NK-92 (cell line): Measurements from ENCODE around the gene ARHGAP24.

Source experiments
- DNase-seq: peaks from one replicate; lab custom pipeline; 2025; ENCODE audit not compliant: unreplicated experiment; lab: John Stamatoyannopoulos, UW

ARHGAP24 gene

DNA sequence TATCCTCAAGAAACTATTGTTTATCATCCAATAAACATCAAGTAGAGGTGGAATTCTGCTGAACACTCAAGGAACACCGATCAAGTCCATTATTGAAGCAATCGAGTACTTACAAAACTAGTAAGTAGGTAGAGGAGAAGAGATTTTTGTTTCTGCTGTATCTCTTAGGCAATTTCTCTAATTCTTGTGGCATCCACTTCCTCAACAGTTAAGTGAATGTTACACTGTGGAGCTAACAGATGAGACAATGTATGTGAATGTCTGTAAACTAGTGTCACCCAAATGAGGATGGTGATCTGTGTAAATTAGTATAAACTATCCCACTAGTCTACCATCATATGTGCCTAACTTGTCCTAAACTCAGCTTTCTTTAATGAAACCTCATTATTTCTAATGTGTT, 261.6 kb downstream of the ARHGAP24 start:
- DNase-seq = no peak

DNA sequence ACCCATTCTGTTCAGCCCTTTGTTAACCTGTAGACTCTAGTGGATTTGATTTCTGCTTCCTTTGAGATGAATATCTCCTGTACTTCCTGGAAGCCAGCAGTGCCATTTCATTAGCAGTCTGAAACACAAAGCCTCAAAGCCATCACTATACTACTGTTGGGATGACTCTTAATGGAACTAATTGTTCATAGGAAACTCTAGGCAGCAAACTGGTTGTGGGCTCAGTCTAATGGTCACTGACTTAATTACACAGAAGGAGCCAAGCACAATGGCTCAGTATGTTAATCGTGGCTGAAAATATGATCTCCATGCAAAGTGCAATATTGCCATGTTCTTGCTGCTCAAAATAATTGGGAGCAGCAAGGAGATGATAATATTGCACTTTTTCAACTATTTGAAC, 262.3 kb downstream of the ARHGAP24 start:
- no peak for DNase-seq

DNA sequence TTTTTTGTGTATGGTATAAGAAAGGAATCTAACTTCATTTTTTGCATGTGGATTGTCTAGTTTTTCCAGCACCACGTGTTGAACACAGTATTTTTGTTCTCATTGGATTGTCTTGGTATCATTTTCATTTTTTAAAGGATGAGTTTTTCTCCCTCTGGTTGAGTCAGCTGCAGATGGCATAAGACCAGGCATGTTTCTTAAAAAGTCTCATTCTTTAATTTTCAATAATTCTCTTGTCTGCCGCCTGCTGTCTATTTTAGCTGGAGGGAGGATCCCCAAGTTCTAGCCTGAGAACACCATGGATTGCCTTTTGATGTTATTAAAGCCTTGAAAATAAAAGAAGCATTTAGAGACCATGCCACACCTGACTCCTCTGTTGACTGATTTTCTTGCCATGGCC, 263.8 kb downstream of the ARHGAP24 start:
- DNase-seq = no peak

DNA sequence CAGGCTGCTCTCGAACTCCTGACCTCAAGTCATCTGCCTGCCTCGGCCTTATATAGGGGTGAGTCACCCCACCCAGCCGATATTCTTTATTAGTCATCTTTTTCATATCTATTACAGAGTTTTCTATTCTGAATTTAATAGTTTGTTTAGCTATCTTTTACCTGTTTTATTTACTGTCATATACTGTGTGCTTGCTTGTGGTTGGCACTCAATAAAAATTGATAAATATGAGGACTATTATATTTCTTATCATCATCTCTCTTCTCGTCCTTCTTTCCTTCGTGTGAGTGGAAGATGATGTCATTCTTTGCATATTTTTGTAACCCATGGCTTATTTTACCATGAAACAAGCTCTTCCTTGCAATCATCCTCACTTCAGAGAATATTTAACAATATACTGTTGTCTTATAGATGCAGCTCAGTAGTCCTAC, 265.5 kb downstream of the ARHGAP24 start:
- no peak for DNase-seq

DNA sequence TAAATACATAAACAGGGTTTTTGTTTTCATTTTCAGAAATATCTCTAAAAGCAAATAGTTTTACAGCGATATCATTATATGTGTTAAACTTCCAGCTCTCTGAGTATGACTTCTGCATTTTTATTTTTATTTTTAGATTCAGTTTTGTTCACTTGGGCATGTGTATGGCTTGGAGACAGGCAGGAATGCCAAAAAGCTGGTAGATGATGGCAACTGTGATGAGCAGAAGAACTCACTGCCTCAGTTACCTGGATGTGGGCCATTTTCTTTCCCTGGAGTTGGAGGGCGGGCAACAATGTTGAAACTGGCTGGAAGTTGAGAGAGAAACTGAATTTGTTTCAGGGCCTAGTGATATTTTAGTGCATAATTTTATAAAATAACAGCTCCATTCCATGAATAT, 266.4 kb downstream of the ARHGAP24 start:
- DNase-seq = no peak

DNA sequence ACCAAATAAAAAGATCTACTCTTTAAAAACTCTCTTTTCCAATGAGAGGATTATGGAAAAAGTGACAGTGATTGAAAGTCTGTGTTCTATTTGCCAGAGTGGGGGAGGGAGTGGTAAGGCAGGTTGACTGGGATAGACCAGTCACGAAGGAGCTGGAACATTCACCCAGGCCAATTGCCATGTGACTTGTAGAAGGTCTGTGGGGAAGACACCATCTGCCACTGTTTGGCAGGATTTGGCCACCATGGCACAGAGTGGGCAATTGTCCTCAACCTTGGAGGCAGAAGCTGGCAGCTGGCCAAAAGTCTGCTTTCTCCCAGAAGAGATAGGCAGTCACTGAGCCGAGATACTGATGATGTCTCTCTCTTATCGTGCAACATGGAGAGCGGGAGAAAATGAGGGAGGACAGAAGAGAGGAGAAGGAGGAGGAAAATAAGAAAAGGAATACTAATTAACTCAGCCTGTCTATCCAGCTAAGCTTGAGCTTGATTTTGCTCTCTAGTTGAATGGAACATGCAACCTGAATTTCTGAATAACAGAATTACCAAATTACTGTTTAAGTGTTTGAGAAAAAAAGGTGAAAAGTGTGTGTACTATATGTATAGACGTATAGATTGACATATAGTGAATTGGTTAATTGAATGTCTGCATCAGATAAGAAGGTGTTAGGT, 267.1 kb downstream of the ARHGAP24 start:
- DNase-seq = no peak

DNA sequence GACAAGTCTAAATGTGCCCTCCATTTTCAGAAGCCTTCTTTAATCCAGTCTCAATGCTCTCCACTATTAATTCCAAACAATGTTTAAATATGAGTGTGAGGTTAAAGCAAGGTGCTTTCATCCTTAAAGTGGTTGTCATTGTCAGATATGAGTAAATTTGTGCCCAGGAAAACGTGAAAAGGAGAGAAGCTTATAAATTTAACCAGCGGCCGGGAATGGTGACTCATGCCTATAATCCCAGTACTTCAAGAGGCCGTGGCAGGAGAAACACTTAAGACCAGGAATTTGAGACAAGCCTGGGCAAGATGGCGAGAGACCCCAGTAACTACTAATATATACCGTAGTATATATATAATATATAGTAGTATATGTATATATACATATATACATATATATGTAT, 270.0 kb downstream of the ARHGAP24 start:
- no peak for DNase-seq

DNA sequence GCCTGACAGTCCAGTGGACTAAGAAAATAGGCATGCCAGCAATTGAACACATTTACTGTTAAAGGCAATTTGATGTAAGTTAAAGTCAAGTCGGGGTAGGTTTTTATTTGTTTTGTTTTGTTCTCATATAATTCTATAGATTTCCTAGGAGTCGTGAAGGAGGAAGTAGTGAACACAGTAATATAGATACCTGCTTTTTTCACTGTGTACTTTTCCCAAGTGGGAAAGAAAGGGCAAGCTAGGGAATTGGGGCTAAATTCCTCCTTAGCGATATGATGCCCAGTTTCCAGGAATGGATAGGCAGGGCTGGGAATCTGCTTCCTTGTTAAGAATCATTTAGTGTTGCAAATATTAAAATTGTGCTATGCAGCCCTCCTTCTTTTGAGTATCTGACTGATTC, 271.0 kb downstream of the ARHGAP24 start:
- DNase-seq = no peak

DNA sequence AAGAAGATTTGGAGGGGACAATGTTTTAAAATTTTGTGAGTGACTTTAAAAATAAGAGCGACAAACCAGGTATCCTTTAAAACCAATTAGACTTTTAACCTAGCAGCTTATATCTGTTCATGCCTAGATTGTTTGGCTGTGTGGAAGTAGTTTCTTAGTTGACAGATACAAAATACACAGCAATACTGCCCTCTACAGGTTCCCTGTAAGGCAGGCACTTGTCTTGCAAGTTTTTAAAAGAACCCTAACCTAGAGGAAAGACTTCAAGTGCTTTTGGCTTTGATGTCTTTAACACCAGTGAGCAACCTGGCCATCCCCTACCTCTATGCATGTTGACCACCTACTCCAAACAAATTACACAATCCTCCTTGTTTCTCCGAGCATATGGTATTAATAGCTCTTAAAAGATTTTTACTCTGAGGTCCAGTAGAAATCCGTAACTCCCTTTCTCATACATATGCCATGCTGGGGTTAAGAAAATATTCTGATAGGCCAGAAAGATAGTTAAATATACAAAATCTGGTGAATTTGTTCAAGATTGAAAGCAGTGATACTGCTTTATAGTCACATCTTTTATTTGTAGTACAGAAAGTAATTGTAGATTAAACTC, 273.0 kb downstream of the ARHGAP24 start:
- no peak for DNase-seq

DNA sequence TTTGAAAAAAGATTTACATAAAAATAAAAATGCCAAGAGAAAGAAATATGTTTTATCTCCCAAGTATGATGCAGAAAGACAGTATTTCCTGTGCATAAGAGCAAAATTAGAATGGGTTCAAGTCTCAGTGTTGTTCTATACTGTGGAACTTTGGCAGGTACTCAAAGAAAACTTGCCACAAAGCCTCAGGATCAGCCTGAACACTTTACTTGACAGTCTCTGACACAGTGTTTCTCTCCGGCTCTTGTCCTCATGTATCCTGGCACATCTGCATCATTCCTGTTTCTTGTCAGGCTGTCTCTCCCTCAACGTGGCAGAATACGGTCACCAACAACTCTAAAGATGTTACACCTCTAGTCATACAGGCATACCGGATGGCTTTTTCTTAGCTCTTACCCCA, 273.7 kb downstream of the ARHGAP24 start:
- no peak for DNase-seq

DNA sequence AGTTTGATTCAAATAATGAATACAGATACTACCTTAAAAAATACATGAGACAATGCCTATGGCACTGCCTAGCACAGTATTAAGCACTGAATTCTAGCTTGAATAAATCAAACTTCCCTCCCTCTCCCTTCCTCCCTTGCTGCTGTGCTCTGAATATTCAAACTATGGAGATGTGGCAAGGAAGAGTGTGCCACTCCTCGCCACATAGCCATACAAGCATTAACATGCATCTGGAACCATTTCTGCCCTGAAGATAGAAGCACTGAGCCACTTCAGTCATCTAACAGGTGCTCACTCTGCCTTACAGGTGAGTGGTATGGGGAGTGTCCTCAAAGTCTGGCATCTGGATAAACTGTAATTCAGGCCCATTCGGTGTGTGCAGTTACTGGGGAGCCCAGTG, 276.9 kb downstream of the ARHGAP24 start:
- no peak for DNase-seq

DNA sequence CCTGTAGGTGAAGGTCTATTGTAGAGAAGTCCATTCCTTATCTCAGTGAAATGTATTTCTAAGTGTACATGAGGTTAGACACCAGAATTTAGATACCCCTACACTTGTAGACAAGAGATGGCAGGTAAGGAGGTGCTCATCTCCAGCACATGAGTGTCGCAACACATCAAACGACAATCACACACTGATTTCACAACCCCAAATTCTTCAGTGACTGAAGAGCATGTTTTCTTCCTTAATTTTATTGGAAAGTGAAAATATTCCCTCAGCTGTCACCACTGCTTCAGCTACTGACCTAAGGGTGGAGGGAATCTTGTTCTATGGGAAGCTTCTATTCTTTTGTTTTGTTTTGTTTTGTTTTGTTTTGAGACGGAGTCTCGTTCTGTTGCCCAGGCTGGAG, 280.3 kb downstream of the ARHGAP24 start:
- no peak for DNase-seq

DNA sequence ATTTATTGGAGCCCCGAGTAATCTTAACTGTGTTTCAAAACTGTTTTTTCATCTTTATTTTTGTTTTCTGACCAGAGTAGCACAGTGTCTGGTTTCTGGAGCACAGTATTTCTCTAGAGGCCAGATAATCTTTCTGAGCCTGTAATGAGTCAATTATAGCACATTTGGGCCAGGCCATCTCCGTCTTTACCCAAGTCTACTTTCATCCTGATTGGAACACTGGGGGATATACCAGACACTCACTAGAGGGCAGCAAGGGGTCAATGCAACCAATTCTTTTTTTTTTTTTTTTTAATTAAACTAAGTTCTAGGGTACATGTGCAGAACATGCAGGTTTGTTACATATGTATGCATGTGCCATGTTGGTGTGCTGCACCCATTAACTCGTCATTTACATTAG, 282.0 kb downstream of the ARHGAP24 start:
- no peak for DNase-seq

DNA sequence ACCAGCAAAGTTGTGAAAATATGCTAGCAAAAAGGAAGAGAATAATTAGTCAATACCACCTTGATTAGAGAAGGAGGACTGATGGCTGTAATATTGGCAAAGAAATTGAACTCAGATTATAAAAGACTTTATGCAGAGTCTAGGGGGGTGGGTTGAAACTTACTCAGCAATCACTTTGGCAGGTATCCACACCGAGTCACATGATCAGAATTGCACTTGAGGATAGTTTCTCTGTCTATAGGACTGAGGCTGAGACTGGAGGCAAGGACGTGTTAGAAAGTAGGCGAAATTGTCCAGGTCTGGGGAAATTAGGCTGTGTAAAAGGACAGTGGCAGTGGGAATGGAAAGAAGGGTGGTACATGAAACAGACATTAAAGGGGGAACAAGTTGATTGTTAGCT, 284.4 kb downstream of the ARHGAP24 start:
- no peak for DNase-seq

DNA sequence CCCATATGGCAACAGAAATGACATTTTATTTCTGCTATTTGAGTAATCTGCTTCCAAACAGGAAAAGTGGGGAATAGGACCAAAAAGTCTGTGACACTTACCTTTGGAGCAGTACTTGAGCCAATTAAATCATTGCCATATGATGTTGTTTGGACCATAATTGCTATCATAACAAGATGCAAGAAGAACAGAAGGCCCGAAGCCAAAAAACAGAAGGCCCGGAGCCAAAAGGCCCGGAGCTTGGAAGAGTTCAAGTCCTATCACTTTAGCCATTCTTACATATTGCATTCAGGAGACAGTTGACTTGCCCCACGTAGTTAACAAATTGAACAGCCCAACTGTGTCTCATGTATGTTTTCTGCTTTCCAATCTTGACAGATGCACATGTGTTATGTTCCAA, 285.6 kb downstream of the ARHGAP24 start:
- no peak for DNase-seq

DNA sequence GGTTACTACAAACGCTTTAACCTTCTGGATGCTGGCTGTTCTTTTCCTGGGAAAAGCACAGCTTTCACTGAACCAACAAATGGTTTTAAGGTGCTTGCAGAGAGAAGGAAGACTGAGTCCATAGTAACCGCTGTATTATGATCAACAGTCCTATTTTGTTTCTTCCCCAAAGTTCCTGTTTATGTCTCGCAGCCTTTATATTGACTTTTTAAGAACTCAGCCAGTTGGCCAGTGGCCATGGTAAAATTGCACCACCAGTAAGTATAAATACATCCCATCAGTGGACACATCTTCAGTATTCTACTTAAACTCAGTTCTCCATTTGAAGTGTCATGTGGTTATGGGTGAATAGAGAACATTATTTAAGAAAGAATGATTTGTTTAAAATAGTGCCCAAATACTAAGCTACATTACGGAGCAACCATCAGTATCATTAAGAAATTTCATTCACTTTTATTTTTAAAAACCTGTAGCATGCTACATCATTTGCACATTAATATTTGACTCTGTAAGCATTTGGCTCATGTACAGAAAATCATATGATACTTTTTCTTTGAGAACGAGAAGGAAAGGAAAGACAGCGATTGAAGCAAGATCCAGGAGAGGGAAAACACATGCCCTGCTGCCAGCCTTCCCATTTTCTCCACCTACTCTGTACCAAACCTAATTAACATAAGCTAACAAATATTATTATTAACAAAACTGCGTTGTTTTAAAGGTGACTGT, 287.0 kb downstream of the ARHGAP24 start:
- no peak for DNase-seq

DNA sequence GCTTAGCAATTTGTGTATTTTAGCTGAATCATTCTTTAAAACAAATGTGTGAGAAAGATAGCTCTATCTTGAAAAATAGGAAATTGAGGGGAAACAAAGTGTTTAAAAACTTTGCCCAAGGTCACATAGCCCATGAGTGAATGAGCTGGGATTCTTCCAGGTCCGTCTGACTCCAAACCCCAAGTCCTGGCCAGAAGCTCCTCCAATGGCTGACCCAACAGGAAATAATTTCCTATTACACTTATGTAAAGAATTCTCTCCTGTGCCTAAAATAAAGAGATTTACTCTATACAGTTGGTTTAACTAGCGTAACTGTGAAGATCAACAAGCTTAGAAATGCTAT, 287.6 kb downstream of the ARHGAP24 start:
- DNase-seq = no peak

DNA sequence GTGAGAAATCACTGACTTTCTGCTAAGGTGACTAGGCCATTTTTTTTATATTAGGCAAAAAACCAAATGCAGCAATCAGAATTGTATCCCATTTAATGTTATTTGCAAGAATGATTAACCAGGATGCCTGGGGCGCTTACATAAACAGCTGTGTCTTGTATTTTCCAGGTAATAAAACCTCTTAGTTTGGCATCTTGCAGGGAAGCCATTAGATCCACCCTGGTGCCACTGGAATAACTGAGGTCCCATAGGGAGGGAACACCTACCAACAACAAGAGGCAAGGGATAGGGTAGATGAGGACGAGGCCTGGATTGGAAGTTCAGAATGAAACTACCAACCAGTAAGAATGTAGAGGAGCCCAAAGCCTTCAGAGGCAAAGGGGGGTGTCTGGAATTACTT, 288.3 kb downstream of the ARHGAP24 start:
- no peak for DNase-seq

DNA sequence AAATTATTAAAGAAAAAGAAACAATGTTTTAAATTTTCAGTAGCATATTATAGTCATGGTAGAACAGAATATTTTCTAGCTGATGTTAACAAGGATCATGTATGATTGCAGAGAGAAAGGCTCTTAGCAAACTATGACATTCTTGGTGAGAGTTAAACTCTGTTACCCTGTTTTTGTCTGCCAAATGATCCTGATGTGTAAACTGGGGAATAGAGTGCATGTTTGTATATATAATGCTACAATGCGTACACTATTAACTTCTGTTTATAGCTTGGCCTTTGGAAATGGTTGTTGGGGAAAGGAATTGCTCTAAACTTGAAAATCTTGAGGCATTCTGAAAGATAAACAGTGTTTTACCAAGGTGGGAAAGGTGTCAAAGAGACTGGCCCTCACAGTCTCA, 292.7 kb downstream of the ARHGAP24 start:
- no peak for DNase-seq

DNA sequence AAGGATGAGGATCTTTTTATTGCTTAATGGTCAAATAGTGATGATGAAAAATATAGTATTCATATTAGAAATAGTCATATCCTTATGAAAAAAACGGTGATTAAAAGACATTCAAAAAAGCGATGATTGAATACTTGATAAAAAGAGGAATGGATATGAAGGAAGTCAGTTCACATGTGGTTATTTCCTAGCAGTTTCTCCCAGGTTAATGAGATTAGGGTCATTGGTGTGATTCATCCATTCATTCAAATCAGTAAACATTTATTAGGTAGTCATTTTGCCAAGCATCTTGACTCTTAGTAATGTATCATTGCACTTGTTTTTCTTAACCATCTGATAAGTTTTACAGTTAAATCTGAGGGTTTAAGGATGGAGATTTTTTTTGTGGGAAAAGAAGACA, 294.1 kb downstream of the ARHGAP24 start:
- no peak for DNase-seq

DNA sequence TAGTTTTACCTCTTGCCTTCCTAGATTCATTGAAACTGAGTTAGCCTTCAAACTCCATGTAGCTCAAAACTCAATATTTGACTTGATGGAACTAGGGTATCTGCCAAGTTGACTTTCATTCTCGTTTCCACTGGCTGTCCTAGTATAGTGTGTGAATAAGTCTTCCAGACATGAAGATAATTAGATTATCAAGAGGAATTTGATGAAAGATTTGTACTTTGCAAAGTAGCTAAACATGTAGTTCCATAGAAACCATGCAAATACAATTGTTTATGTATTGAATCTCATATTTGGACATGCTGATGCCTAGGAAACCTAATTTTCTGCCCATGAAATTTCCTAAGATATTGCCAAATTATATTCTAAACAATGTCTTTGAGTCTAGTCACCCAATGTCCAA, 297.5 kb downstream of the ARHGAP24 start:
- DNase-seq = no peak

DNA sequence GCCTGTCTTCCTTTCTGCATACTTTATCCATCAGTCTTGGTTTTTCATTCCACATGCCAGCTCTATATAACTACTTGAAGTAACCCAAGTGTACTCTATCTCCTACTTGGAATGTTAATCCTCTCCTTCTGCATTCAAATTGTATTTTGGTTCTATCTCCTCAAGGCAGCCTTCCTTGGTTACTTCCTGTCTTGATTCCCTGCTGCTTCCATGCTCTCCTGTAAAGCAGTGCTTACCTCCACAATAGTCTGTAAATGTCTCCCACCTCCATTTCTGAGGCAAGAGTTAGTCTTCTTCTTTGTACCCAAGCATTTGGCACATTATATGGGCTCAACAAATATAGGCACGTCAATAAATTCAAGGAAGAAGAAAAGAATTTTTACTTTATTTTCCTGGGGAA, 298.4 kb downstream of the ARHGAP24 start:
- DNase-seq = no peak

DNA sequence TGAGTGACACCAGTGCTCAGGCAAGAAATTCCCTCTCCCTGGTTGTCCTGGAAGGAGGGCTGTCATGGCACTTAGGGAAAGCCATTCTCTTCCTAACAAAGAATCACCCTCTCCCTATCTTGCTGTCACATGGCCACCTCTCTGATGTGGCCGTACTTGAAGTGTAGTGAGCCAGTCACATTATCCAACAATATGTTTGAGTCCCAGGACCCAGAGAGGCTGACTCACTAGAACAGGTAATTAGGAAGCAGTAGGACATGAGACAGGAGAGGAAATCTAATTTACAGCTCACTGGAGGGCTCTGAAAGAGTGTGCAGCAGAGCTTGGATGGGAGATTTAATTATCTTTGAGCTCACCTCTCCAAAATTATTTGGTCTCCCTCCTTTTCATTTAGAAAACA, 299.1 kb downstream of the ARHGAP24 start:
- DNase-seq = no peak
